ENCODE results near the gene HMCN1. TPM values are rescaled to one million over a fixed set of nuclear protein-coding genes. Genes with fewer than 3 reads are reported as not detected.

The HMCN1 gene
- total RNA-seq, 5 donors from 2014 or later (not counting 1 experiment from before 2014, with no cell fraction given): 0.05 to 0.23 (median 0.16) TPM

GRCh38 chr1:185991266-185991665 lies 257.1 kb downstream of the HMCN1 start:
- ChIA-PET POLR2A (no interaction called here), CTCF (interaction anchor here in 1 of 2 donors (0.6 kb wide), 1 partner anchor 434 kb away, joined by 3 read pairs; no protein-coding TSS in a partner anchor)
- H3K36me3 Mint-ChIP-seq: no peaks in the 10 kb centered on the region
- Histone ChIP-seq H3K36me3 (ENCODE audit: control insufficient read depth in 2 of 2, extremely low read depth in 1 of 2, insufficient read depth in 1 of 2, low read length in 1 of 2) (no peaks in the 10 kb centered on the region), H3K9me3 (no peaks in the 10 kb centered on the region), H3K4me3 (ENCODE audit: control insufficient read depth in 1 of 2, extremely low read depth in 1 of 2, low read length in 1 of 2) (no peak overlapping the region), H3K27me3 (replicated peaks in 1 of 2; ENCODE audit: control insufficient read depth in 2 of 2, extremely low read depth in 1 of 2, insufficient read depth in 2 of 2, low read length in 1 of 2) (no peaks in the 10 kb centered on the region), H3K4me1 (ENCODE audit: control insufficient read depth in 1 of 2, extremely low read depth in 1 of 2, insufficient read depth in 2 of 2, low read length in 2 of 2) (peaks cover 0 to 18% of the 10 kb centered on the region in 2 experiments), H3K27ac (ENCODE audit: low read length) (no peak overlapping the region)
- H3K4me3 Mint-ChIP-seq: no peak overlapping the region
- H3K9me3 Mint-ChIP-seq: no peaks in the 10 kb centered on the region
- no peak for DNase-seq
- H3K27ac Mint-ChIP-seq: no peak overlapping the region
- peaks cover 6 to 15% (median 14%) of the 10 kb centered on the region in 3 donors for H3K4me1 Mint-ChIP-seq
- no CpG with 5 or more reads among the region's 2 CpGs for WGBS (ENCODE audit: insufficient coverage)
- peaks cover 6% of the 10 kb centered on the region in 2 donors for H3K27me3 Mint-ChIP-seq
- no peak for ATAC-seq (replicated peaks in 1 of 4)

- CTCF ChIA-PET: interaction anchor here in 1 of 2 donors (0.7 kb wide), 1 partner anchor 197 kb away, joined by 3 read pairs; no protein-coding TSS in a partner anchor
- DNase-seq (no peak), ATAC-seq (replicated peaks in 1 of 4) (no peak)
- no peaks in the 10 kb centered on the region for H3K36me3 ChIP-seq (ENCODE audit: control insufficient read depth in 2 of 2, extremely low read depth in 1 of 2, insufficient read depth in 1 of 2, low read length in 1 of 2)
- H3K27me3 ChIP-seq (replicated peaks in 1 of 2; ENCODE audit: control insufficient read depth in 2 of 2, extremely low read depth in 1 of 2, insufficient read depth in 2 of 2, low read length in 1 of 2): no peaks in the 10 kb centered on the region
- Mint-ChIP-seq H3K27ac (no peak overlapping the region), H3K27me3 (peaks cover 6% of the 10 kb centered on the region in 2 donors), H3K36me3 (no peaks in the 10 kb centered on the region), H3K9me3 (no peaks in the 10 kb centered on the region), H3K4me1 (peaks cover 0 to 3% (median 2%) of the 10 kb centered on the region in 3 donors), H3K4me3 (no peak overlapping the region)
- no peaks in the 10 kb centered on the region for H3K9me3 ChIP-seq
- WGBS (ENCODE audit: insufficient coverage): 64% methylated on average over 2 of the region's 2 CpGs
- POLR2A ChIA-PET: no interaction called here
- peaks cover 0 to 11% of the 10 kb centered on the region in 2 experiments for H3K4me1 ChIP-seq (ENCODE audit: control insufficient read depth in 1 of 2, extremely low read depth in 1 of 2, insufficient read depth in 2 of 2, low read length in 2 of 2)
- no peak overlapping the region for H3K4me3 ChIP-seq (ENCODE audit: control insufficient read depth in 1 of 2, extremely low read depth in 1 of 2, low read length in 1 of 2)
- no peak overlapping the region for H3K27ac ChIP-seq (ENCODE audit: low read length)
Measured at GRCh38 chr1:185996211-185996610, 262.0 kb downstream of the HMCN1 start.

- Histone ChIP-seq H3K4me1 (ENCODE audit: control insufficient read depth in 1 of 2, extremely low read depth in 1 of 2, insufficient read depth in 2 of 2, low read length in 2 of 2) (peaks cover 0 to 11% of the 10 kb centered on the region in 2 experiments), H3K36me3 (ENCODE audit: control insufficient read depth in 2 of 2, extremely low read depth in 1 of 2, insufficient read depth in 1 of 2, low read length in 1 of 2) (no peaks in the 10 kb centered on the region), H3K9me3 (no peaks in the 10 kb centered on the region), H3K4me3 (ENCODE audit: control insufficient read depth in 1 of 2, extremely low read depth in 1 of 2, low read length in 1 of 2) (no peak overlapping the region), H3K27ac (ENCODE audit: low read length) (no peak overlapping the region), H3K27me3 (replicated peaks in 1 of 2; ENCODE audit: control insufficient read depth in 2 of 2, extremely low read depth in 1 of 2, insufficient read depth in 2 of 2, low read length in 1 of 2) (no peaks in the 10 kb centered on the region)
- Mint-ChIP-seq H3K27ac (no peak overlapping the region), H3K27me3 (peaks cover 6 to 11% of the 10 kb centered on the region in 2 donors), H3K4me3 (no peak overlapping the region), H3K9me3 (no peaks in the 10 kb centered on the region), H3K36me3 (no peaks in the 10 kb centered on the region), H3K4me1 (peaks cover 0 to 3% (median 2%) of the 10 kb centered on the region in 3 donors)
- DNase-seq (no peak), ATAC-seq (replicated peaks in 1 of 4) (no peak)
- WGBS (ENCODE audit: insufficient coverage): no CpG with 5 or more reads among the region's 2 CpGs
- ChIA-PET CTCF (no interaction called here), POLR2A (no interaction called here)
Measured at GRCh38 chr1:185998391-185998790, 264.2 kb downstream of the HMCN1 start.

- no peaks in the 10 kb centered on the region for H3K4me1 ChIP-seq (ENCODE audit: control insufficient read depth in 1 of 2, extremely low read depth in 1 of 2, insufficient read depth in 2 of 2, low read length in 2 of 2)
- CTCF ChIA-PET: no interaction called here
- POLR2A ChIA-PET: no interaction called here
- WGBS (ENCODE audit: insufficient coverage): no CpG with 5 or more reads among the region's 2 CpGs
- Mint-ChIP-seq H3K27ac (no peak overlapping the region), H3K27me3 (peaks cover 0 to 5% of the 10 kb centered on the region in 2 donors), H3K4me1 (no peaks in the 10 kb centered on the region), H3K9me3 (no peaks in the 10 kb centered on the region), H3K36me3 (no peaks in the 10 kb centered on the region), H3K4me3 (no peak overlapping the region)
- H3K4me3 ChIP-seq (ENCODE audit: control insufficient read depth in 1 of 2, extremely low read depth in 1 of 2, low read length in 1 of 2): no peak overlapping the region
- DNase-seq (no peak), ATAC-seq (replicated peaks in 1 of 4) (no peak)
- no peaks in the 10 kb centered on the region for H3K9me3 ChIP-seq
- no peaks in the 10 kb centered on the region for H3K27me3 ChIP-seq (replicated peaks in 1 of 2; ENCODE audit: control insufficient read depth in 2 of 2, extremely low read depth in 1 of 2, insufficient read depth in 2 of 2, low read length in 1 of 2)
- no peaks in the 10 kb centered on the region for H3K36me3 ChIP-seq (ENCODE audit: control insufficient read depth in 2 of 2, extremely low read depth in 1 of 2, insufficient read depth in 1 of 2, low read length in 1 of 2)
- H3K27ac ChIP-seq (ENCODE audit: low read length): no peak overlapping the region
Measured at GRCh38 chr1:186002406-186002805, 268.2 kb downstream of the HMCN1 start.

DNA sequence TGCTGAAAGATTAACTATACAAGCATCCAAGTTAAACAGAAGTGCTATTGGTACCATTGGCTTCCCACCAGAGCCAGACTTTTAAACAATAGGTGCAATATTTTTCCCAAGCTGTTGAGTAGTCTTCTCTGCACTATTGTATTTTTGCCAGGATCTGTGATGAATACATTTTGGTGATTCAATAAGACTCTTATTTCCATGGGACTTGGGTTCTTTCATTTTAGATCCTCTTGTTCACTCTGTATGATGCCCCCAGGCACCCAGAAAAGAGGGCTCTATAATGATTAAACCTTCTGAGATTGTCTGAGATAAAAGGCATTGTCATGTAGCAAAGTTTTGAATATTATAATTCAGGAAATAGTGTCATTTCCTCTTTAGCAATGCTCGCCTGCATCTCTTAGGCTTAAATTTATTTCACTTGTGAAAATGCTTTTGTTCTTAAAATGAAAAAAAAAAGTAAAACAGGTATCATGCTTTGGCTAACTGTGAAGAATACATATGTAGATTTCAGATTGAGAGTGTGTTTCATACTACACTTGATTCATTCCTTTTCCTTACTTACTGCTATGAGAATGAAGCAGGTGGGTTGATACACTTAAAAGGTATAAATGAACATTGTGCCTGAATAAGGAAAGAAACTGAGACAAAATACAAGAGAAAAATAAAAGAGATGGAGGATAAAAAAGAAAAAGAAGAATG lies 275.0 kb downstream of the HMCN1 start:
- Mint-ChIP-seq H3K27me3 (peaks cover 0 to 4% of the 10 kb centered on the region in 2 donors), H3K4me3 (no peak overlapping the region), H3K9me3 (no peaks in the 10 kb centered on the region), H3K27ac (peak overlapping the region in 1 of 2 donors; percentile 7), H3K4me1 (peaks cover 6% of the 10 kb centered on the region in 3 donors), H3K36me3 (no peaks in the 10 kb centered on the region)
- no peaks in the 10 kb centered on the region for H3K4me1 ChIP-seq (ENCODE audit: control insufficient read depth in 1 of 2, extremely low read depth in 1 of 2, insufficient read depth in 2 of 2, low read length in 2 of 2)
- H3K27me3 ChIP-seq (replicated peaks in 1 of 2; ENCODE audit: control insufficient read depth in 2 of 2, extremely low read depth in 1 of 2, insufficient read depth in 2 of 2, low read length in 1 of 2): no peaks in the 10 kb centered on the region
- POLR2A ChIA-PET: no interaction called here
- DNase-seq (no peak), ATAC-seq (replicated peaks in 1 of 4) (no peak)
- H3K36me3 ChIP-seq (ENCODE audit: control insufficient read depth in 2 of 2, extremely low read depth in 1 of 2, insufficient read depth in 1 of 2, low read length in 1 of 2): no peaks in the 10 kb centered on the region
- no peak overlapping the region for H3K27ac ChIP-seq (ENCODE audit: low read length)
- WGBS (ENCODE audit: insufficient coverage): no CpG with 5 or more reads among the region's 1 CpG
- CTCF ChIA-PET: no interaction called here
- H3K9me3 ChIP-seq: no peaks in the 10 kb centered on the region
- no peak overlapping the region for H3K4me3 ChIP-seq (ENCODE audit: control insufficient read depth in 1 of 2, extremely low read depth in 1 of 2, low read length in 1 of 2)

- Mint-ChIP-seq H3K9me3 (no peaks in the 10 kb centered on the region), H3K4me1 (peaks cover 2 to 4% (median 2%) of the 10 kb centered on the region in 3 donors), H3K27ac (no peak overlapping the region), H3K4me3 (no peak overlapping the region), H3K27me3 (peaks cover 1 to 4% of the 10 kb centered on the region in 2 donors), H3K36me3 (no peaks in the 10 kb centered on the region)
- no peaks in the 10 kb centered on the region for H3K4me1 ChIP-seq (ENCODE audit: control insufficient read depth in 1 of 2, extremely low read depth in 1 of 2, insufficient read depth in 2 of 2, low read length in 2 of 2)
- no peaks in the 10 kb centered on the region for H3K27me3 ChIP-seq (replicated peaks in 1 of 2; ENCODE audit: control insufficient read depth in 2 of 2, extremely low read depth in 1 of 2, insufficient read depth in 2 of 2, low read length in 1 of 2)
- ChIA-PET CTCF (no interaction called here), POLR2A (no interaction called here)
- H3K27ac ChIP-seq (ENCODE audit: low read length): no peak overlapping the region
- no peaks in the 10 kb centered on the region for H3K36me3 ChIP-seq (ENCODE audit: control insufficient read depth in 2 of 2, extremely low read depth in 1 of 2, insufficient read depth in 1 of 2, low read length in 1 of 2)
- no peak overlapping the region for H3K4me3 ChIP-seq (ENCODE audit: control insufficient read depth in 1 of 2, extremely low read depth in 1 of 2, low read length in 1 of 2)
- no peaks in the 10 kb centered on the region for H3K9me3 ChIP-seq
- no peak for DNase-seq
- no peak for ATAC-seq (replicated peaks in 1 of 4)
Measured at GRCh38 chr1:186014370-186015037, 280.3 kb downstream of the HMCN1 start.

Data from T-cell (primary cell).